GM19023 (cell line): ENCODE results near the gene ERI3.

Experiments used
- ATAC-seq: cut with Tn5 transposase; IDR thresholded peaks from one replicate; pipeline ENCODE4 v1.9.1; 2021; ENCODE audit warnings: mild to moderate bottlenecking, moderate library complexity; ENCODE audit not compliant: unreplicated experiment

Gene ERI3

DNA sequence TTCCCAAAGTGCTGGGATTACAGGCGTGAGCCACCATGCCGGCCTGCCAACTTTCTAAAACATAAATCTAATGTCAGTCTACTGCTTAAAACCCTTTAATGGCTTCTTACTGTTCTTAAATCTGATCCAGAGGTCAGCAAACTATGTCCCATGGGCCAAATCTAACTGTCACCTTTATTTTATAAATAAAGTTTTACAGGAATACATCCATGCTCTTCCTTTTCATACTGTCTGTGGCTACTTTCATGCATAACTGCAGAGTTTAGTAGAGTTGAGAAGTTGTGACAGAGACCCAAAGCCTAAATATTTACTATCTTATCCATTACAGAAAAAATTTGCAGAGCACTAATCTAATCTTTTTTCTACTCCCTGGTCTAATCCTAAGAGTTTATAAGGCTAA is 3.8 kb downstream of the ERI3 start:
- no peak for ATAC-seq

DNA sequence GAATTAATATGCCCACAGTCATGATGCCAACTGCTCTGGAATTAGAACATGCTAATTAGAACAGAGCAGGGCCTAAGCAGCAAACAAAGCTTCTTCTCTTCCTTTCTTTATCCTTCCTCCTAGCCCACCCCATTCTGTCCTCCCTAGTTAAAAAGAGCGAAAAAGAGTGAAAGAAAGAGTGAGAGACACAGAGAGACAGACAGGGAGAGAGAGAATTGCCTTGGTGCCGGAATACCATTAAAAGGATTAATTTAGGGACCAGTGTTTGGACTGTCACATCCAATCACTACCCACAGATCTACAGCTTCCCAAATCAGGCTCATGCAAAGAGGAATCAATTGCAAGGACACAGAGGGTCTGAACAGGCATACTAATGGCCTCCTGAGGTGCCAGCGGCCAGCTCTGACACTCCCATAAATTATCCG is 7.0 kb downstream of the ERI3 start:
- ATAC-seq: no peak

DNA sequence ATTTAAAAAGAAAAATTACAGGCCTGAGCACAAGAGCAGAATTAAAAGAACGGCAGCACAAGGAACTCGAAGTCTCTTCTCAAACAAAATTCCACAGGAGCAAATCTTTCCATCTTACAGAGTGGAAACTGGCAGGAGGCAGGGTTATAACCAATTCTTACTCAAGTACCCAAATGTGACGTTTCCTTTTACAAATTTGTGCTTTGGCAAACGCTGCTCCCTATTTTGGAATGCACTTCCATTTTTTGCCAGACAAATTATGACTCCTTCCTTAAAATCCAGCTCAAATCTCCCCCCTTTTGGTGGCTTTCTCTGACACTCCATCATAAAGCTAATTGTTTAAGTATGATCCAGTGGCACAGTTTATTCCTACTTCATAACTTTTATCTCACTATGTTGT is 7.8 kb downstream of the ERI3 start:
- no peak for ATAC-seq

DNA sequence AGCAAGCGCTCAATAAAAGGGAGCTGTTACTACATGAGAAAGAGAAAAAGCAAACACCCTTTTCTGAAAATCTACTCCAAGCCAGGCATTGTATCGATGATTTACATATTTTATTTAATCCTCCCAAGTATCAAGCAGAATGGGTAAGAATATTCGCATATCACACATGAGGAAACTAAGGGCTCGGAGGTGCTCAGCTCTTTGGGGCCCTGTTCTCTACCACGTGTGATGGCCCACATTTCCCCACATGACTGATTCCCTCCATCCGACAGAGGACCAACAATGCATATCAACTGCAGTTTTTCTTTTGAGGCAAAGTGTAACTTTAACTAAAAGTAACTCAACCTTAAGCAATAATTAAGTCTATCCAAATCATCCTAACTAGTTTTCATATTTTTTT is 8.2 kb downstream of the ERI3 start:
- ATAC-seq: no peak

DNA sequence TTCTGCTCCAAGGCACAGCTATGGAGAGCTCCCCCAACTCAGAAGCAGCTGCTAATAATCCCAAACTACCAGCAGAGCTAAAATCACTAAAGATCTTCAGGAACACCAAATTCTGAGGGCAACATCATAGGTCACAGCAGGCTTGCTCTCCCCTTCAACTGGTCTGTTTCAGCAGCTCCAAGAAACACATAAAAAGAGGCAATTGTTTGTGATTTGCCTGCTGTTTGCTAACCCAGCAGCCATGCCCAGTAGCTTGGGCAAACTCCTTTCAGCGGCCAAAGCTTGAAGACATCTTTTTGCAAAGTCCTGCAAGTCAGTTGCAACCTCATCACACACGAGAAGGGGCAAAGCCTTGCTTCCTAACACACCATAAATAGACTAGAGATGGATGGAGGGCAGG is 8.9 kb downstream of the ERI3 start:
- ATAC-seq: no peak

DNA sequence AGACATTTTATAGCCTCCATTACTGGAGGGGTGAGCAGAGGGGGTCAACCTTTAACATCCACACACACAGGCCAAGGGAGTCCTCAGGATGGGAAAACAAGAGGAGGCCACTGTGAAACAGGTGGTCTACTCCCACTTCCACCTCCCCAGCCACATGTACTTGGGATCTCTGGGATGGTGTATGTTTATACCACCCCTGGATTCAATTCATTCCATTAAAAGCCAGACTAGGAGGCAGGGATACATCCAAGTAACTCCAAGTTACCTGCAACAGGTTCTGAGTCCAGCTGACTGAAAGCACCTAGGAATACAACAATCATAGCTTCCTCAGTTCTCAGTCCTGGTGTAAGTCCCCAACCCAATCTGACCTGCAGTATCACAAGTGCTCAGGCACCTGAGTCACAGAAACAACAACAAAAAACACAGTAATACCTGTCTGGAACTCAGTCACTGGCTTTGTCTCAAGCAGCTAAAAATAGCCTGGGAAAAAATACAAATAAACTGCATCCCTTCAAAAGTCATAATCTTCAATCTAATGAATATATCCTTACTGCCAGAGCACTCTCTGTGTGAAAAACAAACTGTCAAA is 9.8 kb downstream of the ERI3 start:
- no peak for ATAC-seq

DNA sequence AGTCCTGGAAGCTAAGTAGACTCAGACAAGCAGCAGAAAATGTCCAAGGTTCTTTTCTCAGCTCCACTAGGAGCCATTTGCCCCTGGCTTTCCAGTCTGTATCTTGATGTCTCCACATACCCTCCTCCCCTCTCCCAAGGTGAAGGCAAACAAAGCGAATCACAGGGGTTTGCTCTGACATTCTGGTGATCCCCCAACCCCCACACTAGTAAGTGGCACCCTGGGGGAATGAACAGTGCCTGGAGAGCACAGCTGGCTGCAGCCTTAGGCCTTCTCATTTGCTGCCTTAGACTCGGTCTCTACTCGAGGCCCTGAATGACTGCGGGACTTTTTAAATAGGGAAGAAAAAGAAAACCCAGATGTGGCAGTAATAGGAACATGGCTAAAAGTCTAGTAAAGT is 15.3 kb downstream of the ERI3 start:
- ATAC-seq: no peak

DNA sequence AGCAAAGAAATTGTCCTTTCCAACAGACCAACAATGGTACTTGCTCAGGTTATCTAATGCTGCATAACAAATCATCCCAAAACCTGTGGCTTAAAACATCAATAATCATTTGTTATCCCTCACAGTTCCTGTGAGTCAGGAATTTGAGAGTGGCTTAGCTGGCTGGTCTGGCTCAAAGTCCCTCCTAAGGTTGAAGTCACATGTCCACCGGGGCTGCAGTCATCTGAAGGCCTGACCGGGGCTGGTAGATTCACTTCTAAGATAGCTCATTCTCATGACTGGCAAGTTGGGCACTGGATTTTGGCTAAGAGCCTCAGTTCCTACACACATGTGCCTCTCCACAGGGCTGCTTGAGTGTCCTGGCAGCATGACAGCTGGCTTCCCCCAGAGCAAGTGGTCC is 16.9 kb downstream of the ERI3 start:
- ATAC-seq: no peak

DNA sequence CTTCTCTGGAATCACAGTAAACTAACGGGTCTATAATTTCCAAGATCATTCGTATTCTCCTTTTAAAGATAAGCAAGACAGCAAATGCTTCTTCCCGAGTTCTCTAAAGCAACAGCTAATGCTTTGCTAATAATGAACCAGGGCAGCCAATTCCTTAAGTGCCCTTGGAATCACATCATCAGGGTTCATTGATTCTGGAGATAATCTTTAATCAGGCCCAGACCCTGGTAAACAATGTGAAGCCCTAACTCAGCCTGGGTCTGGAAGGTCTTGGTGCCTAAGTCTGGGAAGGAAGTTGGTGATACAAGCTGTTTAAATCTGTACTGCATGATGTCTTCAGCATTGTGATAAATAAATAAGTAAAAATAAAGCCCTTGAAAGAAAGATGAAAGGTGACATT is 18.4 kb downstream of the ERI3 start:
- ATAC-seq: no peak

DNA sequence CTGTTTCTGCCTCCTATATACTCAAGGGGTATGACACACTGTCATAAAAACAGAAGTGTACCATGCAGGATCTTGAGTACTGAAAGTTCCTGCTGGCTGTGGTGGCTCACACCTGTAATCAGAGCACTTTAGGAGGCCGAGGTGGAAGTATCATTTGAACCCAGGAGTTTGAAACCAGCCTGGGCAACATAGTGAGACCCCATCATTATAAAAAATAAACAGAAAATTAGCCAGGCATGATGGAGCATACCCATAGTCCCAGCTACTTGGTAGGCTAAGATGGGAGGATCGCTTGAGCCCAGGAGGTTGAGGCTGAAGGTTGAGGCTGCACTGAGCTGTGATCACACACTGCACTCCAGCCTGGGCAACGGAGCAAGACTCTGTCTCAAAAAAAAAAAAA is 20.1 kb downstream of the ERI3 start:
- no peak for ATAC-seq

DNA sequence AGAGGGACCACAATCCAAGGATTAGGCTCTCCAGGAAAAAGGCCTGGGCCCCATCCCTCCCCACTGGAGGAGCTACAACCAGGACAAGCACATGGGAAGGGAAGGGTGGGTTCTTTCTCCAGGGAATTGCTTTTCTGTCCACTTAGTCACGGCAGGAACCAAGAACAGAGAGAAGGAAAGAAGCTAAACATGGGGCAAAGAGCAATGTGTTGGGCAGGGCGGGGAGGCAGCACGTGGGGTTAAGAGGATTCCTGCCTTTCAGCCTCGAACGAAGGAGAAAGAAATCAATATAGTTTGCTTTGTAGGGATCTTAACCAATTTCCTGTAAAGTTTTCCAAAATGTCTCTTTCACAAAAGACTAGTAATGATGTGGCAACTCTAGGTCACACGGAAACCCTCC is 21.7 kb downstream of the ERI3 start:
- ATAC-seq: no peak

DNA sequence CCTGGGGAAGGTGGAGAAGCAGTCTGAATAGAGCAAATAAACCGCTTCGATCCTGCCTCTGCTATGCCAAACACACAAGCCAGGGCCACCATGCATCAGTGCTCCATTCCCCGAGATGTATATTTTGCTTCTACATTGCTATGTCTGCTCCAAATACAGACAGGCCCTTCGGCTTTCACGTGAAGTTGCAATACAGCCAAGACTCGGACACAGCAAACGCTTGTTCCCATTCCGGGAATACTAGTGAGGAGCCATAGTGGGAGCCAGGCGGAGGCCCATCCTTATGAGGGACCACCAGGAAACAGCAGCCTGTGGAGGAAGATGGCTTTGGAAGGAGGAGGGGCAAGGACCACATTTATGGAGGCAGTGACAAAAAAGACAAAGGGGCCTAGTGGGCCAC is 22.6 kb downstream of the ERI3 start:
- ATAC-seq: no peak

DNA sequence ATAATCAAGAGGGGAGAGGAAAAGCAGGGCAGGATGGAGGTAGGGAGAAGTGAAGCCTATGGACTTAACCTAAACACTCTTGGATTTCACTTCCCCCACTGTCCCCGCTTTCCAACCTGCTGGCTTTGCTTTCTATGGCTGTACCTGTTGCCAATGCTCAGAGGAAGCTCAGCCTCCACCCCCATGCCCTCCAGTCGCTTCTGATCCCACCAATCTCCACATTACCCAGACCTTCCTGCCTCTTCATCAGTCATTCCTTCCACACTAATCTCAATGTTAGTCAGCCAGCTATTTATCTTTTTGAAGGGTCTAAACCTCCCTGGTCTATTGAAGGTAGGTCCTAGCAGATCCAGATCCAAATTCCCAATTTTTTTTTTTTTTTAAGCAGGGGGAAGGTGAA is 24.1 kb downstream of the ERI3 start:
- no peak for ATAC-seq

DNA sequence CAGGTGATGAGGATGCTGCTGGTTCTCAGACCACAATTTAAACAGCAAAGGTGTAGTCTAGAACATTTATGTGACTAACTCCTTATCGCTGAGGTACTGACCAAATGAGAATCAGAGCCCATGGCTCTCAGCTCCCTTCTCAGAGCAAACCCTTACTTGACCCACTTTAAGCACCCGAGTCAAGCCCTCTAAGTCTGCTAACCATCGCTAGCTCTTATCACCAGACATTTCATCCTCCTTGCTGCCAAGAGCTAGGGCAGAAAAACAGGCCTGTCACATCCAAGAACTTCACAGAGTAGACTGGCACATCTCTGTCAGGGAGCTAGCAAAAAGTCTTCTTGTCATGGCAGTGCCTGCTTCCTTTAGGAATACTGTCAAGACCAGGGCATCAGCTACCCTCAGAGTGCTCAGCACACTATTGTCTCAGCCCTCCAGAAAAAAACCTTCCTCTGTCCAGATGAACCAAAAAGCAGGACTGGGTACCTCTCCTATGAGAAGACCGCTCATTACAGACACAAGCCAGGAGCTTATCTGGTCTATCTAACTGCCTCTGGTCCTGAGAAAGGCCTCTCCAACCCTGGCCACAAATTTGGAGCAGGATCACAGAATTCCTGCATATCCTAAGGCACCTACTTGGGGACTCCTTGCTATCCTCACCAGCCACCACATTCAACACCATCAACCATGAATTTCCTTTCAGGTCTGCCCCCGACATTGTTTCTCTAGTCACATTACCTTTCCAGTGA is 26.2 kb downstream of the ERI3 start:
- no peak for ATAC-seq

DNA sequence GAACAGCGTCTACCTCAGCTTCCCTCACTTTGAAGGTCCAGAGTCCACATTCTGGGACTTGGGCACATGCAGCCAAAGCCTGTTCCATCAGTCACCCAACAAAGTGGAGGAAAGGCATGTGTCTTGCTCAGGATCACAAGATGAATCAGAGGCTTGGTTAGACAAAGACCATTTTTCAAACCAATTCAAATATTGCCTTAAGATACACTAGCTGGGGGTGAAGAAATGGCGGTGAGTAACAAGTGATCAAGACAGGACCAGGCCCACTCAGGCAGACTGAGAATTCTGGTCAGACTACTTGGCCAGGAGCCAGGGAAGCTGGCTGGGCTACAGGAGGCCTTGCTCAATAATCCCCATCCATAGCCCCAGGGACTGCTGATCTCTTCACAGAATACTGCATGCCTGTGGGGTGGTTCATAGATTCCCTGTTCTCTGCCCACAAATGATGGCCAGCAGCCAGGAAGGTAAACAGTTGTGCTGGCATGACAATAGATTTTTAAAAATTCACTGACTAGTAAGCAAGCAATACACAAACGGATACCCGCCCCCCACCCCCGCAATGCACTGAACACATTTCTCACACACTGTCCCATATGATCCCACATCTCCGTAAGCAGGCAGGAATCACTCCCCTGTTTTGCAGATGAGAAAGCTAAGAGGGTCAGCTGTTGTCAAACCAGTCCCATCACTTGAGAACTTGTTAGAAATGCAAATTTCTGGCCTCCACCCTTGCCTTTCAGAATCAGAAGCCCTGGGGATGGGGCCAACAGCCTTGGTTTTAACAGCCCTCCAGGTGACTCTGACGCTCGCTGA is 27.2 kb downstream of the ERI3 start:
- ATAC-seq: no peak

DNA sequence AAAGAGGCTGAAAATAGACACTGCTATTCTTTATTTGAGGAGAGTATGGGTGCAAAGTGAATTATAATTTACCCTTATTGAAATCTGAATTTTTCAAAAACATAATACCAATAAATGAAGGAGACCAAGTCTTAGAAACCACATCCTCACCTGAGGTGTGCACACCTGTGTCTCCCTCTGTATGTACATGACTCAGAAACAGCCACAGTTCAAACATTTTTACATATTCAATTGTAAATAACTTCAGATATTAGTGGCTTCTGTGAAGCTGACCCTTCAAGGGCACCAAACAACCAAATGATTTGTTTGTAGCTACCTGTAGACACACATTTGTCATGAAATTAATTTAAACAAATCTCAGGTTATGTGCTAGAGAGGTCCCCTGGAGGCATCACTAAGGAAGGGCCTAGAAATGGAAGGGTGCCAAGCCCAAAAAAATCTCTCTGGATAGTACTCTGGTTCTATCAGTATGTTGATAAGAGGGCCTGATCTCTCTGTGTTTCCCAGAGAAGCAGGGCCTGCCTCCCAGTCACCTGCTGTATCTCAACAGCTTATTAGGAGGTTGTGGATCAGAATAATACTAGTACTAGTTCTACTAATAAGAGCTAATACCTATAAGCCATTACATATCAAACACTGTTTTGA is 28.1 kb downstream of the ERI3 start:
- no peak for ATAC-seq

DNA sequence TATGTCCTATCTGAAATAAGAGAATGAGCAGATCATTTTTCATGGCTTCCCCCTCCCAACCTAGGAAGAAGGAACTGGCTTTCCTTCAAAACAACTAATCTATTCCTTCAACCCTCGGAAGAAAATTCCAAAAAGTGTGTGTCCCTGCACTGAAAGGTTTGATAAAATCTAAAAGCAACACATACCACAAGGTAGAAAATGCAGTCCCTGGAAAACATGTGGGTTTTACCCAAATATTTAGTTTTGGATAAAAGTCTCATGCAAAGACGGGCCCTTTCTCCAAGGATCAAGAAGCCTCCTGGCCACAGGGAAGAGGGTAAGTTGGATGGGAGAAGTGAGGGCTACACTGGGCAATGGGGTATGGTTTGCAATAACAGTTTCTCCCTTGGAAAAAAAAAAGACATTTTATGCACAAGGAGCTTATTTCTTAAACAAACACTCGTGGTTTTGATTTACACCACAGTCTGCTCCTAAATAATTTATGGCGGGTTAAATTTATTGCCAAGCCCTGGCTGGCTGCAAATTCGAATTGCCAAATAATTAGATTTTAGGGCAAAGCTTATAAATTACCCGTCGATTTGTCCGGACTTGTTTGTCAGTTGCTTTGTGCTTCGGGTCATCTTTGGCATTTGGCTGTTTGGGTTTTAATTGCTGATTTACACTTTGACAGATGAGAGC is 28.9 kb downstream of the ERI3 start:
- ATAC-seq: no peak

DNA sequence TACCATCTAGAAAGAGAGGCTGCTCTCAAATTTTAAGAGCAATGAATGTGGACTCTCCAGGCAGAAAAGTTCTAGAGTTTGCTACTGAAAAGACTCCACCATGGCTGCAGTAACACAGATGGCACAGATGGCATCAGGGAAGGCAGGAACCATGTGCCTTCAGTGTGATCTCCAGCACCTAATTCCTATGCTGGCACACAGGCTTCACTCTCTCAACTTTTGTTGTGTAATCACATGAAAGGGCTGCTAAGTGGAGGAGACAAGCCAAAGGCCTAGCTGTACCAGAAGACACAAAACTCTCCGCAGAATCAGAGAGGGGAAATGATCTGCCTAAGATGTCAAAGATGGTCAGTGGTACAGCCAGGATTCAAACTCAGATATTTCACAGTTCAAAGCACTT is 31.1 kb downstream of the ERI3 start:
- no peak for ATAC-seq

DNA sequence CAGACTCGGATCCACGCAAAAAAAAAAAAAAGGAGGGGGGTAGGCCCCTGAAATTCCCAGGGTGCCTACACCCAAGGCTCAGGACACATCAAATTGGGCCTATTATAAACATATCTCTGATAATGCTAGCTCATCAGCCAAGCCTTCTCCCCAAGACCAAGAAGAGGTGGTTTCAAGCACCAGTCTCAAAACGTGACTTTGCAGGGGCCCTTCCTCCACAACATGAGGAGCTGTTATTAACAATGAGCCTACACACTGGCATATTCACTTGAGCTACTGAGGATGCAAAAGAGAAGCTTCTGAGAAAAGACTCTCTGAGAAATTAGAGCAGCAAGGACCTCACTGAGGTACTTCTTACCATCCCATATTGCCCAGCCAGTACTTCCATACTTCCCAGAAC is 32.7 kb downstream of the ERI3 start:
- no peak for ATAC-seq

DNA sequence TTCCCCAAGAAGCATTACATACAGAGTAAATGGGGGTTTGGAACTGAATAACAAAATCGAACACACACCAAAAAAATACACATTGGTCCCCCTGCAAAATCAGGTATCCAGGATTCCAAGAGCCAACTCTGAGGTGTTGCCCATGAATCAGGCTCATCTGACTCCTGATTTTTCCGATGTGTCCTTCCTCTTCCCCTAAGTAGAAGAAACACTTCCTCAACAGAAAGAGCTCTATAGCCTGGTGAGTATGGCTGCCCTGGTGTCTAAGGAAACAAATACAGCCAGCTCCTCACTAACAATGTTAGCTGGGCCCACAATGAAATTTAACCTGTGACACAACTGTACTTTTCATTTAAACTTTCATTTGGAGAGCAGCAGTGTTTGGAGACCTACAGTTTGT is 33.6 kb downstream of the ERI3 start:
- no peak for ATAC-seq
